OCI-LY3 (cell line): ENCODE results near the gene NWD2.

ENCODE experiments used
- CTCF ChIP-seq: fragments of 200-600, 300-600 bp; sonication (generic); IDR thresholded peaks from 2 replicates; pipeline ENCODE4 v1.5.1; 2014; ENCODE audit warnings: antibody characterized with exemption, low read length, low read depth
- EZH2phosphoT487 ChIP-seq: fragments of 200-600 bp; shearing (Covaris generic); IDR thresholded peaks from 2 replicates; pipeline ENCODE4 v1.6.1; 2018; ENCODE audit warnings: antibody characterized with exemption, mixed run types, low read depth

GRCh38 chr4:37463033-37463856 is 218.7 kb downstream of the NWD2 start:
- peak; percentile 15; the same call in 1 of the 2 replicates for TF ChIP-seq CTCF
- no peak for TF ChIP-seq EZH2phosphoT487
